GM23338 (cell line): ENCODE measurements around the gene CD109. TPM values are rescaled to one million over a fixed set of nuclear protein-coding genes. Genes with fewer than 3 reads are reported as not detected.
A peak's percentile ranks its signal among the peaks of the same experiment; 100 is the strongest.

ENCODE experiments used
- ATAC-seq: fragments of 200-7000 bp; cut with Tn5 transposase; 3 replicates; pipeline ENCODE4 v1.9.1; 2020
- DNase-seq: peaks from one replicate; pipeline ENCODE4 v3.0.0-alpha.2; 2015; ENCODE audit warnings: low spot score
- H2AFZ ChIP-seq: fragments of 200-600 bp; sonication (generic); 2 replicates; pipeline ENCODE4 v1.8.0; 2016; ENCODE audit warnings: antibody characterized with exemption, mild to moderate bottlenecking, moderate library complexity
- H3F3A ChIP-seq: fragments of 200-600 bp; sonication (generic); replicated peaks from 2 replicates; pipeline ENCODE4 v1.8.0; 2017; ENCODE audit warnings: antibody characterized with exemption, mixed run types, low read depth
- H3K27ac ChIP-seq: fragments of 200-600 bp; sonication (generic); 2 replicates; pipeline ENCODE4 v1.6.1; 2016; ENCODE audit warnings: low read depth
- H3K27me3 ChIP-seq: fragments of 200-600 bp; sonication (generic); 2 replicates; pipeline ENCODE4 v1.8.0; 2016; ENCODE audit warnings: mild to moderate bottlenecking, mixed run types, moderate library complexity; ENCODE audit not compliant: insufficient read depth
- H3K36me3 ChIP-seq: fragments of 200-600 bp; sonication (generic); 2 replicates; pipeline ENCODE4 v1.8.0; 2016; ENCODE audit warnings: mild to moderate bottlenecking; ENCODE audit not compliant: insufficient read depth
- H3K4me1 ChIP-seq: fragments of 200-600 bp; sonication (generic); 2 replicates; pipeline ENCODE4 v1.8.0; 2016; ENCODE audit warnings: mild to moderate bottlenecking, moderate library complexity; ENCODE audit not compliant: insufficient read depth
- H3K4me2 ChIP-seq: fragments of 200-600 bp; sonication (generic); 2 replicates; pipeline ENCODE4 v1.7.1; 2017; ENCODE audit warnings: mixed run types
- H3K4me3 ChIP-seq: fragments of 200-600 bp; sonication (generic); 2 replicates; pipeline ENCODE4 v1.6.1; 2016; ENCODE audit warnings: mixed run types
- H3K79me2 ChIP-seq: fragments of 200-600 bp; sonication (generic); replicated peaks from 2 replicates; pipeline ENCODE4 v1.8.0; 2017; ENCODE audit warnings: mild to moderate bottlenecking; ENCODE audit not compliant: insufficient read depth
- H3K9me2 ChIP-seq: fragments of 200-600 bp; sonication (generic); 2 replicates; pipeline ENCODE4 v1.8.0; 2017; ENCODE audit not compliant: insufficient read depth
- H4K20me1 ChIP-seq: fragments of 200-600 bp; sonication (generic); replicated peaks from 2 replicates; pipeline ENCODE4 v1.8.0; 2017; ENCODE audit warnings: mild to moderate bottlenecking; ENCODE audit not compliant: insufficient read depth
- H3K27ac Mint-ChIP-seq: 2 replicates; pipeline ENCODE4 v1.8.0; 2020; ENCODE audit warnings: inconsistent platforms, mild to moderate bottlenecking, moderate library complexity, mixed read lengths
- H3K27me3 Mint-ChIP-seq: 3 replicates; pipeline ENCODE4 v1.8.0; 2022; ENCODE audit warnings: low read depth, mild to moderate bottlenecking, moderate library complexity, mixed read lengths, inconsistent platforms; ENCODE audit not compliant: insufficient read depth, poor library complexity
- H3K36me3 Mint-ChIP-seq: 3 replicates; pipeline ENCODE4 v1.8.0; 2021; ENCODE audit warnings: low read depth, mild to moderate bottlenecking, inconsistent platforms, moderate library complexity, mixed read lengths
- H3K4me1 Mint-ChIP-seq: 3 replicates; pipeline ENCODE4 v1.8.0; 2020; ENCODE audit warnings: mild to moderate bottlenecking, inconsistent platforms, mixed read lengths
- H3K4me3 Mint-ChIP-seq: 3 replicates; pipeline ENCODE4 v1.8.0; 2021; ENCODE audit warnings: moderate library complexity, mild to moderate bottlenecking, inconsistent platforms, mixed read lengths
- H3K9me3 Mint-ChIP-seq: 3 replicates; pipeline ENCODE4 v1.8.0; 2020; ENCODE audit warnings: moderate library complexity, mild to moderate bottlenecking, inconsistent platforms, mixed read lengths
- CTCF ChIP-seq, 2 experiments: fragments of 200-600 bp in 1 of 2; sonication (generic) in 1 of 2; conservative IDR thresholded peaks; 2 replicates each; pipeline versions ENCODE4 v1.5.1 to v1.6.1; 2016 to 2017; ENCODE audit warnings: antibody characterized with exemption in 2 of 2, low read depth in 2 of 2, mild to moderate bottlenecking in 2 of 2, moderate library complexity in 1 of 2
- ETS1 ChIP-seq: IDR thresholded peaks from 2 replicates; pipeline ENCODE4 v1.6.1; 2016; ENCODE audit warnings: antibody characterized with exemption
- JUNB ChIP-seq: IDR thresholded peaks from one replicate; pipeline ENCODE4 v1.6.1; 2016; ENCODE audit warnings: antibody characterized with exemption; ENCODE audit not compliant: unreplicated experiment
- NANOG ChIP-seq: IDR thresholded peaks from 2 replicates; pipeline ENCODE4 v1.6.1; 2016; ENCODE audit warnings: antibody characterized with exemption, borderline replicate concordance
- REST ChIP-seq: IDR thresholded peaks from one replicate; pipeline ENCODE4 v1.6.1; 2018; ENCODE audit warnings: antibody characterized with exemption; ENCODE audit not compliant: unreplicated experiment
- STAT1 ChIP-seq: IDR thresholded peaks from one replicate; pipeline ENCODE4 v1.6.1; 2016; ENCODE audit warnings: antibody characterized with exemption; ENCODE audit not compliant: unreplicated experiment
- ZNF114 ChIP-seq: fragments of 250-450 bp; sonication (Bioruptor Pico); IDR thresholded peaks from 2 replicates; pipeline ENCODE4 v1.5.0; 2020; ENCODE audit warnings: mild to moderate bottlenecking, moderate library complexity
- polyA plus RNA-seq: library from polyadenylated mRNA; unstranded; fragments of >200 nt; fragmentation: Nextera tagmentation; extraction: Ambion mirVana; gene quantifications from 2 replicates; pipeline ENCODE4 v1.2.1, GENCODE V29; 2016
- total RNA-seq: library from RNA; depleted of rRNA; stranded (reverse); fragments of >200 nt; shearing (Covaris generic); gene quantifications from 2 replicates; pipeline ENCODE4 v1.2.3, GENCODE V29; 2014

Gene CD109
- total and polyA plus RNA-seq, 2 experiments from 2014 or later, result 1.1 to 5.3 TPM

GRCh38 chr6:73854998-73855718, 159.2 kb downstream of the CD109 start:
- H4K20me1 ChIP-seq, result no peaks in the 10 kb centered on the region
- H3F3A ChIP-seq, result no peaks in the 10 kb centered on the region
- Mint-ChIP-seq H3K9me3 (peaks cover 1% of the 10 kb centered on the region), H3K27me3 (no peaks in the 10 kb centered on the region), H3K36me3 (0 out of 3 replicates have a peak, but pooled peaks cover 1% of the 10 kb centered on the region), H3K4me3 (no peak overlapping the region), H3K4me1 (no peaks in the 10 kb centered on the region), H3K27ac (no peak overlapping the region)
- no peaks in the 10 kb centered on the region for H3K9me2 ChIP-seq
- H3K4me3 ChIP-seq, result no peak overlapping the region
- H3K79me2 ChIP-seq, result no peaks in the 10 kb centered on the region
- H3K4me1 ChIP-seq, result no peaks in the 10 kb centered on the region
- H3K27me3 ChIP-seq, result no peaks in the 10 kb centered on the region
- no peak overlapping the region for H2AFZ ChIP-seq
- no peak for TF ChIP-seq ZNF114 (CRISPR knock-in tag)
- peak; percentile 68 to 92 for TF ChIP-seq CTCF (conservative IDR thresholded peaks at IDR 0.05; ENCODE audit: low read depth in 2 of 2)
- TF ChIP-seq NANOG, result no peak
- TF ChIP-seq STAT1, result no peak
- H3K36me3 ChIP-seq, result no peaks in the 10 kb centered on the region
- DNase-seq (peak; percentile 83), ATAC-seq (no peak)
- H3K4me2 ChIP-seq, result no peak overlapping the region
- no peak overlapping the region for H3K27ac ChIP-seq

- Histone ChIP-seq H3K36me3 (no peaks in the 10 kb centered on the region), H3K4me3 (no peak overlapping the region), H3K9me2 (no peaks in the 10 kb centered on the region), H3K27me3 (no peaks in the 10 kb centered on the region), H3K4me2 (no peak overlapping the region), H3K27ac (no peak overlapping the region), H2AFZ (no peak overlapping the region), H3F3A (no peaks in the 10 kb centered on the region), H3K79me2 (no peaks in the 10 kb centered on the region), H4K20me1 (no peaks in the 10 kb centered on the region), H3K4me1 (no peaks in the 10 kb centered on the region)
- TF ChIP-seq JUNB (no peak), ETS1 (no peak), REST (no peak), NANOG (no peak)
- no peaks in the 10 kb centered on the region for H3K4me1 Mint-ChIP-seq
- no peaks in the 10 kb centered on the region; the same call in 2 of the 3 replicates for H3K9me3 Mint-ChIP-seq
- no peak for DNase-seq
- H3K4me3 Mint-ChIP-seq, result no peak overlapping the region
- no peaks in the 10 kb centered on the region for H3K27me3 Mint-ChIP-seq
- no peak overlapping the region for H3K27ac Mint-ChIP-seq
- ATAC-seq, result no peak
- no peaks in the 10 kb centered on the region for H3K36me3 Mint-ChIP-seq
Observed at GRCh38 chr6:73857341-73857890, 161.4 kb downstream of the CD109 start.
